Omental fat pad (tissue), 4 donors: ENCODE measurements around the gene TKT. TPM values are rescaled to one million over a fixed set of nuclear protein-coding genes. Genes with fewer than 3 reads are reported as not detected.

Experiments
- ATAC-seq: fragments of 150-250 bp; one replicate; pipeline ENCODE4 v1.9.1; 2016; ENCODE audit warnings: mild to moderate bottlenecking, moderate library complexity; ENCODE audit not compliant: low FRiP score
- DNase-seq: peaks from one replicate; pipeline ENCODE4 v3.0.0-alpha.2; 2019; ENCODE audit warnings: low spot score
- total RNA-seq, 4 donors: library from RNA; depleted of rRNA; stranded (reverse); fragments of >200 nt; gene quantifications; one replicate each; pipeline ENCODE4 v1.1.0, GENCODE V29; 2016
- TF ChIP-seq, protein P1 (sequence below), 3 donors: fragments of 450-650 bp; IDR thresholded peaks; one replicate each; pipeline ENCODE4 v1.5.1; 2016 to 2017; ENCODE audit warnings: antibody characterized with exemption in 3 of 3, mild to moderate bottlenecking in 3 of 3, moderate library complexity in 2 of 3

TKT gene
- total RNA-seq, 4 donors from 2014 or later = 187 to 325 (median 254) TPM

DNA sequence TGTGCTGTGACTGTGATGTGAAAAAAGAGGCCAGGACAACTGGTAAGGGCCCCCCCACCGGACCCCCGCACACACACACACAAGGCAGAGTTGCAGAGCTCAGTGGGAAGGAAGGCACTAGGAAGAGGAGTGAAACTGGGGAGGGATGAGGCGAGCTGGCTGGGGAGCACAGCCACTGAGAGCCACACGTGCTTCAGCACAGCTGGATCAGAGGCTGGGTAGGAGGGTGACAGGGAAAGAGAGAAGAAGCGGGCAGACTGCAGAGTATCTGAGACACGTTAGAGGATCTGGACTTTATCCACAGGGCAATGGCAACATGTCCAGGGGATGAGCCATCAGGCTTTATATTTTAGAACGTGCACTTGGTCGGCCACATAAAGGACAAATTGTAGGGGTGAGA lies 38.0 kb upstream of the TKT start:
- DNase-seq (no peak), ATAC-seq (no peak)
- TF ChIP-seq, protein P1, sequence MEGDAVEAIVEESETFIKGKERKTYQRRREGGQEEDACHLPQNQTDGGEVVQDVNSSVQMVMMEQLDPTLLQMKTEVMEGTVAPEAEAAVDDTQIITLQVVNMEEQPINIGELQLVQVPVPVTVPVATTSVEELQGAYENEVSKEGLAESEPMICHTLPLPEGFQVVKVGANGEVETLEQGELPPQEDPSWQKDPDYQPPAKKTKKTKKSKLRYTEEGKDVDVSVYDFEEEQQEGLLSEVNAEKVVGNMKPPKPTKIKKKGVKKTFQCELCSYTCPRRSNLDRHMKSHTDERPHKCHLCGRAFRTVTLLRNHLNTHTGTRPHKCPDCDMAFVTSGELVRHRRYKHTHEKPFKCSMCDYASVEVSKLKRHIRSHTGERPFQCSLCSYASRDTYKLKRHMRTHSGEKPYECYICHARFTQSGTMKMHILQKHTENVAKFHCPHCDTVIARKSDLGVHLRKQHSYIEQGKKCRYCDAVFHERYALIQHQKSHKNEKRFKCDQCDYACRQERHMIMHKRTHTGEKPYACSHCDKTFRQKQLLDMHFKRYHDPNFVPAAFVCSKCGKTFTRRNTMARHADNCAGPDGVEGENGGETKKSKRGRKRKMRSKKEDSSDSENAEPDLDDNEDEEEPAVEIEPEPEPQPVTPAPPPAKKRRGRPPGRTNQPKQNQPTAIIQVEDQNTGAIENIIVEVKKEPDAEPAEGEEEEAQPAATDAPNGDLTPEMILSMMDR (IDR thresholded peaks at IDR 0.05) = no peak

- ATAC-seq (no peak), DNase-seq (no peak)
- TF ChIP-seq, protein P1 (IDR thresholded peaks at IDR 0.05) = no peak
Measured at GRCh38 chr3:53288214-53288613, 32.4 kb upstream of the TKT start.

GRCh38 chr3:53287131-53287629 lies 31.4 kb upstream of the TKT start:
- DNase-seq (no peak), ATAC-seq (no peak)
- TF ChIP-seq, protein P1 (IDR thresholded peaks at IDR 0.05) = no peak

DNA sequence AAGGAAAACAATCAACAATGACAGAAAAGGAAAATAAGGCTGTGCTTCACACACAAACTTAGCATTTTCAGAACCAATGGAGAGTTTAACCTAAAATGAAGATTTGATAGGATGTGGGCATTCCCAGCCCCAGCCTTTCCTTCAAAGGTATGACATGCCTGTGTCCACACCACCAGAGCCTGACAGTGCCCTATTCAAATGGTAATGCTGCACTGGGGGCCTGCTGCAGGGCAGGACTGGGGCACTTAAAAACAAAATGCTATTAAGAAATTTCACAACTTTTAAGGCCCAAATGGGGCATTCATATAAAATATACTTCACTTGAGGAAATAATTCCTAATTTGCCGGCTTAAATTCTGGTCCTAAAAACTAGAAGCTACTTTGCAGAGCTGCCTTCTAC lies 30.9 kb upstream of the TKT start:
- DNase-seq = no peak
- TF ChIP-seq, protein P1 (IDR thresholded peaks at IDR 0.05) = no peak
- no peak for ATAC-seq

- no peak for ATAC-seq
- no peak for DNase-seq
Measured at GRCh38 chr3:53282581-53282980, 26.8 kb upstream of the TKT start.

GRCh38 chr3:53278667-53279066 lies 22.8 kb upstream of the TKT start:
- ATAC-seq (no peak), DNase-seq (no peak)
- TF ChIP-seq, protein P1 (IDR thresholded peaks at IDR 0.05) = no peak

More at GRCh38 chr3:53282581-53282980, 26.8 kb upstream of the TKT start:
- TF ChIP-seq, protein P1 (IDR thresholded peaks at IDR 0.05) = no peak

DNA sequence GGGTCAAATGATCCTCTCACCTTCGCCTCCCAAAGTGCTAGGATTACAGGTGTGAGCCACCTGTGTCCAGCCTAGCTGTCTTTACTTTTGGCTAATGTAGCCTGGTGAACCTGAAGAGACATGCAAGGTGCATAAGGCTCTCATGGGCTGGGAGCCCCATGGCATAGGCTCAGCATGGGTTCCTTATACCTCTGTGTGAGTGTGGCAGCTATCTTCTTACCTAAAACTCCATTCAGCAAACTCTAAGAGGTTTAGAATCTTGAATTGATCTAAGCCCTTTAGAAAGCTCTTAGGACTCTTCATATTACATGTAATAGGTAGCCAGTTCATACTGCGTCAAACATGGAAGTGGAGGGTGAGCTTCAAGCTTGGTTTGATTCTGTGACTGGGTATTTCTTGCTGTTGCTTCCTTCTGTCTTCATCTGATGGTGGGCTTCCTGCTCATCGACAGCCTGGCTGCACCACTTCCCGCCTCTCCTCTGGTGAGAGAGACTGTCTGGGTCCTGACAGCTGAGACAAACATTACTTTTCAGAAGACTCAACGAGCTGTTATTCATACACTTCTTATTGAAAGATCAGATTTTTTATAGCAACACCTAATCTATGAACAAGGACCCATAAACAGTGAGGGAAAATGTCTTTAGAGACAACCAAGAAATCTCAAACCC lies 19.2 kb upstream of the TKT start:
- TF ChIP-seq, protein P1 (IDR thresholded peaks at IDR 0.05) = no peak
- DNase-seq = no peak
- no peak for ATAC-seq
